Stimulated activated CD4-positive, alpha-beta T cell treated with anti-CD3 and anti-CD28 coated beads, Interleukin-15, amount 100 ng/mL, for 1 hour (primary cell): Measurements from ENCODE around the gene CLEC4A.
"Not testable (repeated sequence)": the region's sequence is repeated elsewhere in the genome, so short reads cannot be mapped to it uniquely, and the experiment has no call there.

Experiments used
- DNase-seq, 2 donors: peaks; one replicate each; pipeline ENCODE4 v3.0.0-alpha.2; 2020; ENCODE audit warnings: low read depth in 1 of 2, low spot score in 1 of 2

CLEC4A gene

DNA sequence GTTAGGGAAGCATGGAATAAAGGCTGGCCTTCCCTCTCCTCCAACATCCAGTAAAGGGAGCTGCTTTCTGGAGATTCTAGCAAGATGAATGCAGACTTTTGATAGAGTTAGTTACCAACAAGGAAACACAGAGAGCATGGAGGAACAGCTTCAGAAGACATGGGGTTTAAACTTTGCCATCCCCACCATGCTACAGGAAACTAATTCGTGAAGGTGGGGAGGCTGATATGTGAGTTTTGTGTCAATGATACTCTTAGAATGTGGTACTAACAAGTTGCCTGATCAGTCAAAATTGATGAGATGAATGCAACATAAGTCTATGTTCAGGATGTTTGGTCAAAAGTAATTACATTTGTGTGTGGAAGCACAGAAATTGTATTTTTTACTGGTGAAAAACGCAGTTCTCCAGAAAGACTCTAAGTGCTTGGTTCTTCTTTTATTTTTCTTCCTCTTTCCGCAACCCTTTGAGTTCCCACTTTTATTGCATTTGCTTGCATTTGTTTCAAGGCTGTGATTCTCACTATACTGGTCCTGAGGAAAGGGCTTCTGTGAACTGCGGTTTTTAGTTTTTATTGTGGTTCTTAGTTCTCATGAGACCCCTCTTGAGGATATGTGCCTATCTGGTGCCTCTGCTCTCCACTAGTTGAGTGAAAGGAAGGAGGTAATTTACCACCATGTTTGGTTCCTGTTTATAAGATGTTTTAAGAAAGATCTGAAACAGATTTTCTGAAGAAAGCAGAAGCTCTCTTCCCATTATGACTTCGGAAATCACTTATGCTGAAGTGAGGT lies at the start of gene CLEC4A:
TSS of gene CLEC4A (plus strand) at position 494 of the 789 bp plus-strand sequence. CDS start at position 756, 262 bp downstream.
- no peak for DNase-seq

DNA sequence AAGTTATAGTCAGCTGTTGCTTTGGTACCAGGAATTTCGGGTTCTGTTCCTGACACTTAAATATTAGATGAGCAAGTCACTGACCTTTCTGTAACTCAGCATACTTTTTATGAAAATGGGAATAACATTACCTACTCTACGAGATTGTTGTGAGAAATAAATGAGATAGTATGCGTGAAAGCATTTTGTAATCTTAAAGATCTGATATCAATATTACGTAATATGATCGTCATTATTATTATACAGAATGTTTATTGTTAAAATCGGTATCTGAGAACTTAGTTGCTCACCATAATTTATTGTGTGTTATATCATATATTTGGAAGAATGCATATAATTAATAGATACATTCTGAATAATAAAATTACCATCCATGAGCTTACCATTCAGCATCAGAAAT lies 47.5 kb upstream of the CLEC4A start:
- DNase-seq = no peak

DNA sequence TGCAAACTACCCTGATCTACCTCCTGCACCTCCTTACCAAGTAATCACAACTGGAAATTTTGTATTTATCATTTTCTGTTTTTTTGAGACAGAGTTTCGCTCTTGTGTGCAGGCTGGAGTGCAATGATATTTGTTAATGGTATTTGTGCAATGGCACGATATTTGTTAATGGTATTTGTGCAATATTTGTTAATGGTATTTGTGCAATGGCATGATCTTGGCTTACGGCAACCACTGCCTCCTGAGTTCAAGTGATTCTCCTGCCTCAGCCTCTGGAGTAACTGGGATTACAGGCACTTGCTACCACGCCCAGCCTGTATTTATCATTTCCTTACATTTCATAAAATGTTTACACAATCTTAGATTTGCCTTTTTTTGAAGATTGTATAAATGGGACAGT lies 47.1 kb upstream of the CLEC4A start:
- DNase-seq = no peak

DNA sequence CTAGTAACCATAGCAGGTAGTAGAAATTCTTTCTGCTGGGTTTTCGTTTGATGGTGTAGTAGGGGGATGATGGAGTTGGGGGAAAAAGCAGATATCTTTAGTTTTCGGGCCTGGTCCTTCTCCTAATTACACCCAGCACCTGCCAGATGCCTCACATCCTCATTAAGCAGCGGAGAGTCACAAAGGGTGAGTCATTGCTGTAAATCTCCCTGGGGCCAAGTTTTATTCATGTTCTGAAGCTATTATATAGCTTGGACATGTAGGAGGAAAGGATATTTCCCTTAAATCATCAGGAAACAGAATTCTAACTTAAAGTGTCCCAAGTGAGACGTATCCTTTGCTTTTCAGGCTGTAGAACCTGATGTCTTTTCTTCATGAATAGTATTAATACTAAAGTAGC lies 46.2 kb upstream of the CLEC4A start:
- DNase-seq = no peak

DNA sequence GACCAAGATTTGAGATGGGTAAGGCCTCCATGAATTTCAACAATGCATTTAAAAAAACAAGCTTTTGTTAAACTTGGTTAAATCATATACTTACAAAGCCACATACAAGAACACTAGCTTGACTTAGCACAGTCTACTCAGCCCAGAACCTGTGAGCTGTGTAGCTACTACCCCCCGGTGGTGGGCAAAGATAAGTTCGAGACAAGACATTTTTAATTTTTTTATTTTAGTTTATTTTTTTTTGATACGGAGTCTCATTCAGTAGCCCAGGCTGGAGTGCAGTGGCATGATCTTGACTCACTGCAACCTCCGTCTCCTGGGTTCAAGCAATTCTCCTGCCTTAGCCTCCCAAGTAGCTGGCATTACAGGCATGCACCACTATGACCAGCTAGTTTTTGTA lies 45.0 kb upstream of the CLEC4A start:
- peak; percentile 15 to 40 for DNase-seq

DNA sequence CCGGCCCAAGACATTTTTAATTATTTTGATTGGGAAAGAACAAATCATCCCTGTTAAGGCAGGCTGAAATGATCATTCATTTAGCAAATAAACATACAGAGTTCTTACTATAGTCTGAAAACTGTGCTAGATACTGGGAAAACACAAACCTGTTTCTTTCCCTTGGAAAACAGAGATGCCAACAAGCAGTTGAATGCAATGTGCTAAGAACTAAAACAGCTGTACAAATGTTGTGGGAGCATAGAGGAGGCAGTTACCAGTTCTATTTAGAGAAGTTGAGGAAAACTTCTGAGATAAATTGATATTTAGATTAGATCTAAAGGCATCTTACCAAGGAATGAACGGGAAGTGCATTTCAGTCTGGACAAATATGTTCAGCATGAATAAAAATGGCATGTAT lies 44.5 kb upstream of the CLEC4A start:
- no peak for DNase-seq

DNA sequence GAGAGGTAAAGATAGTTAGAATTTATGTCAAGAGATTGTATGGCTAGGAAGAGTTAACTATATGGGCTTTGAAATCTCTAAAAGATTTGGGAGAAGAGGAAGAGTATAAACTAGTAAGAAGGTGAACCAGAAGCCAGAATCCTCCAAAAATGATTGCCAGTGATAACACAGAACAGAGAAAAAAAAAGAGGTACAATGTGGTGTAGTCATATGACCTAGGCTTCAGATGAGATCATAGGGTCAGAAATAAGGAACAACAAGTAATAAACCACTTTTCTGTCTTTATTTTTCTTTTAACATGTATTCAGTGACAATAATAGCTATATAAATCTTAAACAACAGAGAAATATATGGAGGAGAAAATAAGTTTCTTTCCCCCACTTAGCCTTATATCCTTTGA lies 43.3 kb upstream of the CLEC4A start:
- no peak for DNase-seq

DNA sequence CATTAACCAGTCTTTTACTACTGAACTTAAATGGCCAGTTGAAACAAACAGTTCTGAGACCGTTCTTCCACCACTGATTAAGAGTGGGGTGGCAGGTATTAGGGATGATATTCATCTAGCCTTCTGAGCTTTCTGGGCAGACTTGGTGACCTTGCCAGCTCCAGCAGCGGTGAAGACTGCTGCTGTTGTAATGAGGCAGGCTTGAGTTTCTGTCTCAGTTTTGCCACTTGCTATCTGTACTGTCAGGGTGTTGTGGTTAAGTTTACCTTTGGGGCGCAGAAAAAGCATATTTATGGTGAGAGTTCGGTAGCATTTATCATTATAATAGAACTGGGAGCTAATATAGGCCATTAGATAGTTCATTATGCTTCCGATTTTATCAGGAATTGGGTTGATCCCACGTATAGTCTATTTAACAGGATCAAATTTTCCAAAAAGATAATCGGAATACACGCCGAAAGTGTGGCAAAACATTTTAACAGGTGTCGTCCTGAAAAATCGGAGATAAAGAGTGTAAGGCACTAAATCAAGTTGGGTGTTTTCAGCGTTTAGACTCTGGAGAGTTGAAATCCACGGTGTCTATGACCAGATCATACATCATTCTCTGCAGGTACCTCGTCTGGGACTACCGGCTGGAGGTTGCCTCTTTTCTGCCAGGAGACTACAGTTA lies 42.0 kb upstream of the CLEC4A start:
- no peak for DNase-seq

DNA sequence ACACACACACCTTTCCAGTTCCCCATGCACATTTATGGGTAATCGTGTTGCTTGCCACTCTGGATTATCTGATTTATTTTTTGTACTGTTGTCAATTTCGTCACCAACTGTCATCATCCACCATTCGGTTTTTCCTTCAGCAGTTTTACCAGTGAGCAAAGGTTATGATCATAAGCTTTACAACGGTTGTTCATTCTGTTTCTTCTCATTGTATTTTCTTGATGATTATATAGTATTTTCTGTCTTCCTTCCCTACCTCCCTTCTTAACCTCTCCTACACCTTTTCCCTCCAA lies 40.7 kb upstream of the CLEC4A start:
- DNase-seq = no peak

DNA sequence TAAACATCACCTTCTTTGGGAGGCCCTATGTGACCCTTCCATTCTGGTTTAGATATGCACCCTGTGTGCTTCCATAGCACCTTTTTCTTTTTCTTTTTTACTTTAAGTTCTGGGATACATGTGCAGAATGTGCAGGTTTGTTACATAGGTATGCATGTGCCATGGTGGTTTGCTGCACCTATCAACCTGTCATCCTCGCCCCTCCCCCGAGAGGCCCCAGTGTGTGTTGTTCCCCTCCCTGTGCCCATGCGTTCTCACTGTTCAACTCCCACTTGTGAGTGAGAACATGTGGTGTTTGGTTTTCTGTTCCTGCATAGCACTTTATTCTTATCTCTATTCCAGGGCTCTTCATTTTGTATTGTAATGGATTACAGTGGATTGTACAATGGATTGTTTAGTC lies 39.1 kb upstream of the CLEC4A start:
- peak in 1 of 2 donors; percentile 32 for DNase-seq

DNA sequence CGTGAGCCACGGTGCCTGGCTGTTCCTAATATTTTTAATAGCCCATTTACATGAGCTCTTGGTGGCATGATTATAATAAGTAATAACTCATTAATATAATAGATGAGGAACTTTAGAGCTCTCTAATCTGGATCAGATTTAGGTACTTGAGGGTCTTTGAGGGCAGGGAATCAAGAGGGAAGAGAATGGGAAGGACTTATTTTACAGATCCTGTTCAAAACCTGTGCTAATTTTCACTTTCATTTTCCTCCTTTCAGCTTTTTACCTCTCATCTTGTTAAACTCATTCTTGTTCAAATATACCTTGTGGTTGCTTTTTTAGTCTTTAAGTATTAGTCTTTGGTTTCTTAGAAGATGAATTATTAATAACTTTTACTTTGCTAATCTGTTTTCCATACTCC lies 35.8 kb upstream of the CLEC4A start:
- DNase-seq = no peak

DNA sequence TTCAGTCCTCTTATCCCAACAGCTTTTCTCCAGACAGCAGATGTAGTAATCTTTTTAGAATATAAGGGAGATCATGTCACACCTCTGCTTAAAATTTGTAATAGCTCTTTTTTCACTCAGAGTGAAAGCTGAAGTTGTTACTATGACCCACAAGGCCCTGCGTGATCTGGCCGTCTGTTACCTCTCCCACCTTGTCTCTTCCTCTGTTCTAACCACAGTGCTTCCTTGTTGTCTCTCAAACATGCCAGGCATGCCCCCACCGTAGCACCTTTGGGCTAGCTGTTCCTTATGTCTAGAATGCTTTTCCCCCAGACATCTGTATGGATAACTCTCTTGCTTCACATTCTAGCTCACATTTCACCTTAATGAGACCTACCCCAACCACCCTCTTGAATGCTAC lies 34.8 kb upstream of the CLEC4A start:
- no peak for DNase-seq

DNA sequence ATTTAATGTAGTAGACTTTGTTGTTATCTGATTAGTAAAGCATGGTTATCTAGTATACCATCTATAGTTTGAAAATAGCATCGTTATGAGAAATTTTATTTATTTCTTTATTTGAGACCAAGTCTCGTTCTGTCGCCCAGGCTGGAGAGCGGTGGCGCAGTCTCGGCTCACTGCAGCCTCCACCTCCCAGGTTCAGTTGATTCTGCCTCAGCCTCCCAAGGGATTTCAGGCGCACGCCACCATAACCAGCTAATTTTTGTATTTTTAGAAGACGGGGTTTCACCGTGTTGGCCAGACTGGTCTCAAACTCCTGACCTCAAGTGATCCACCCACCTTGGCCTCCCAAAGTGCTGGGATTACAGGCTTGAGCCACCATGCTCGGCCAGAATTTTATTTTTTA lies 34.1 kb upstream of the CLEC4A start:
- DNase-seq = not testable (repeated sequence)

DNA sequence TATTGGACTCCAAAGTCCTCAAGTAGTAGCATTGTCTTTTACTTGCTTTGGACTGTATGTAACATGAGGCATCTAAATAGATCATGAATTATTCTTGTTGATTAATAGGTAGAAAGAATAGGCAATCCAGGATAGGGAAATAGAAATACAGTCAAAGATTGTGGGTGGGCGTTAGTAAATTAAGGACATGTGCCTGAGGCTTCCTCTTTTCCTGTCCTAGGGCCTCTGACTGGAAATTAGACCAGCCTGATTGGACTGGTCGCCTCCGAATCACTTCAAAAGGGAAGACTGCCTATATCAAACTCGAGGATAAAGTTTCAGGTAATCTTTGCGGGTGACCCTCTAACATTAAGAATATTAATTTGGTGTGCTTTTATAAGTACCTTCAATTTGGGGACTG lies 33.7 kb upstream of the CLEC4A start:
- no peak for DNase-seq

DNA sequence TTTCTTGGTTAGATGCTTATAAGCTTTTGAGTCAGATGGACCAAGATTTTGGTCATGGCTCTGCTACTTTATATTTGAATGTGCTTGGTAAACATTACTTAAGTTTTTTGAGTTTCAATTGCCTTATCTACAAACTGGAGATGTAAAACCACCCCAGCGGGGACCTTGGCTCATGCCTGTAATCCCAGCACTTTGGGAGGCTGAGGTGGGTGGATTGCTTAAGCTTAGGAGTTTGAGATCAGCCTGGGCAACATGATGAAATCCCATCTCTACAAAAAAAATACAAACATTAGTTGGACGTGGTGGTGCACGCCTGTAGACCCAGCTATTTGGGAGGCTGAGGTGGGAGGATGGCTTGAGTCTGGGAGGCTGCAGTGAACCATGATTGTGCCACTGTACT lies 30.1 kb upstream of the CLEC4A start:
- DNase-seq = no peak

DNA sequence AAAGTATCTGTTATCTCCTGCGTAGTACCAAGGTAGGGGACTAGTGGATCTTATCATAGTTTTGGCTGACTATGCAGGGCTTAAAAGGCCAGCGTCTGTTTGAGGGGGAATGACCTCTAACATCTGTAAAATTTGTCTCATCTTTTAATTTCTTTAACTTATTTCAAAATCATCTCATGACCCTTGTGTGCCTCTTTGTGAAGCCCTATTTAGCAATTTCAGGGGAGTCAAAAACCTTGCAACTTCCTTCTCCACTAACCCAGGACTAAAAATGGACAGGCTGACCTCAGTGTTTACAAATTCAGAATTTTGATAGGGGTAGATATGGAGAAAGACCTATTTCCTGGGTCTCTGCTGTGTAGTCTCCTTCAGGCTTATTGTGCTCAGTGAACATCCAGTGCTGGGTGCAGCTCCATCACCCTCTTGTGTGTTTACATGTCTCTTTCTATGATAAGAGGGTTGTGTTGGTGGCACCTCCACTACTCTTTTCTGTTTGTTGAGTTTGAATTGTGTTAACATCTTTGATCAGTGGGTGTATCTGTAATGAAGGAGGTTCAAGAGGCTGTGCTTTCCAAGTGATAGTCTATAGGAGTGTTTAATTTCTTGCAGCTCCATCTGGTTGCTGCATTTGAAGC lies 27.0 kb upstream of the CLEC4A start:
- no peak for DNase-seq

DNA sequence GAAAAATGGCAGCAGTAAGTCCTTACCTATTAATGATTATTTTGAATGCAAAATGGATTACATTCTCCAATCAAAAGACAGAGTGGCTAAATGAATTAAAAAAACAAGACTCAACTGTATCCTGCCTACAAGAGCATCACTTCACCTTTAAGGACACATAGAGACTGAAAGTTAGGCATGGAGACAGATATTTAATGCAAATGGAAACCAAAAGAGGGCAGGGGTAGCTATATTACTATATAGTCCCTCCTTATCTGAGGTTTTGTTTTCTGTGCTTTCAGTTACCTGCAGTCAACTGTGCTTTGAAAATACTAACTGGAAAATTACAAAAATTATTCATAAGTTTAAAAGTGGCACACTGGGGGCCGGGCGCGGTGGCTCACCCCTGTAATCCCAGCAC lies 24.2 kb upstream of the CLEC4A start:
- DNase-seq = no peak

DNA sequence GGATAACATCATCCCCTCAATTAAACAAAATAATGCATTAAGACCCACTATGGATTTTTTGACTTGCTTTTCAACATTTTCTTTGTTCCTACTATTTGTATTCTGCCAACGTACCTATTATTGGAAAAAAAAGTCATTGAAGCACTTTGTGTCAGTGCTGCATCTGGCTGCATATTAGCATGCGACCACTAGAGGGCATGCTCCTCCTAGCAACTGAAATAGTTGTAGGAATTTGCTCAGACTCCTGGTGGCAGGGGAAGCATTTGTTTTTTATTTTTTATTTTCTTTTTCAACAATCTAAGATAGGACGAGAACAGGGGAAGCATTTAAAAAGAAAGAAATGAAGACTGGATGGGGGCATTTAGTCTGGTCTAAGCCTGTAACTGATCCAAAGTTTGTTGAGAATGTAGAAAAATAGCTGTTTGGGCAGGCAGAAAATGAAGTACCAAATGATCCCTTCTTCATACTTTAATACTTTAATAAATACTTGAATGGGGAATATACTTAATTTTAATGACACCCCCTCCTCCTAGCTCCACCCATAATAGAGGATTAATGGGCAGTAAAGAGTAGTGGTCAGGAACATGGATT lies 14.5 kb upstream of the CLEC4A start:
- peak; percentile 49 to 59 for DNase-seq

DNA sequence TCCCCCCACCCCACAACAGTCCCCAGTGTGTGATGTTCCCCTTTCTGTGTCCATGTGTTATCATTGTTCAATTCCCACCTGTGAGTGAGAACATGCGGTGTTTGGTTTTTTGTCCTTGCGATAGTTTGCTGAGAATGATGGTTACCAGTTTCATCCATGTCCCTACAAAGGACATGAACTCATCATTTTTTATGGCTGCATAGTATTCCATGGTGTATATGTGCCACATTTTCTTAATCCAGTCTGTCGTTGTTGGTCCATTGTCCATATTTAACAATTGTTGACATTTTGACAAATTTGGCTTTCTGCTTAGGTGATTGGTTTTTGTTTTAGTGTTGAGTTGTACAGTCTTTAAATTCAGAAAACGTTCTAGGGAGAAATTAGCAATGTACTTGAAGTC lies 10.3 kb upstream of the CLEC4A start:
- not testable (repeated sequence) for DNase-seq

DNA sequence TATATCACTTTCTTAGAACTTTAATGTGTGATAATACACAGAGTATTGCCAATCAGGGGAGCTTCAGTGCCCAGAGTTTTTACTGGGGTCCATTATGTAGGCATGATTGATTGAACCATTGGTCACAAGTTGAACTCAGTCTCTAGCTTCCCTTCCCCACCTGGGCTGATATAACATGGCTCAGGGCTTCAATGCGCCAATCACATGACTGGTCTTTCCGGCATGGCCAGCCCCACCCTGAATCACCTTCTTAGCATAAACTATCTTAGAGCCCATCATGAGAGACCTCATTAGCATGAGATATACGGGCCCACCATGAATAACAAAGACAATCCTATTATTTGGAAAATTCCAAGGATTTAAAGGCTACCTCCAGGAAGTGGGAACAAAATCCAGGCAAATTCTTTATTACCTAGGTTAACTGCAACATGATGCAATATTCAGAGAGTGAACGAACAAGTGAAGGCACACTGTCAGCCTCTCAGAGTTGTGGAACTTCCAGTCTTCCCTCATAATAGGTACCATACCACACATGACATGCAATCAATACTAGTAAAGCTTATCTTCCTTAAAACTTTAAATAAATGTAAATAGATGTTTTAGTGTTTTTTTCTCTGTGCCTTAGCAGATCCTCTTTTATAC lies 3.2 kb upstream of the CLEC4A start:
- no peak for DNase-seq

DNA sequence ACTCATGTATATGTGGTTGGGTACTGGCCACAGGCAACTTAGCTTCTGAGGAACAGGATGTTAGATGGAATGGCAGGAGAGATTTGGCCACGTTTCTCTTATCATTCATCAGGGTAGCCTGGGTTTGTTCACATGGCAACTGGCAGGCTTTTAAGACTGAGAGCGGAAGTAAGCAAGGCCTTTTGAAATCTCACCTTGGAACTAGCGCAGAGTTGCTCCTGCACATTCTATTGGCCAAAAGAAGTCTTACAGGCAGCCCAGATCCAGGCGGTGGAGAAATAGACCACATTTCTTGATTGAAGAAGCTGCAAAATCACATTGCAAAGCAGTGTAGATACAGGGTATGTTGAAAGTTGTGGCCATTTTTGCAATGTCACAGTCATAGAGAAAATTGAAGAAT lies 3.7 kb downstream of the CLEC4A start:
- DNase-seq = no peak
